Psoas muscle (tissue), 8 donors: ENCODE results near the gene CCDC12. TPM values are rescaled to one million over a fixed set of nuclear protein-coding genes. Genes with fewer than 3 reads are reported as not detected.

Source experiments
- ATAC-seq, 4 donors: fragments of 200-7000 bp; cut with Tn5 transposase; one replicate each; pipeline ENCODE4 v1.9.1; 2020; ENCODE audit warnings: moderate library complexity in 3 of 4, mild to moderate bottlenecking in 2 of 4
- DNase-seq, 2 donors: peaks; one replicate each; pipeline ENCODE4 v3.0.0-alpha.2; 2020
- H3K27ac ChIP-seq: fragments of 200-600 bp; one replicate; pipeline ENCODE4 v1.8.0; 2022
- H3K27me3 ChIP-seq, 3 donors: fragments of 200-600 bp in 1 of 3; one replicate each; pipeline versions ENCODE4 v1.6.1 to v1.8.0; 2013 to 2022; ENCODE audit warnings: low read length in 2 of 3, mild to moderate bottlenecking in 2 of 3, moderate library complexity in 1 of 3; ENCODE audit not compliant: insufficient read depth in 3 of 3
- H3K36me3 ChIP-seq, 2 donors: fragments of 200-600 bp in 1 of 2; one replicate each; pipeline versions ENCODE4 v1.6.1 to v1.8.0; 2013 to 2022; ENCODE audit warnings: low read depth in 1 of 2, mild to moderate bottlenecking in 1 of 2, moderate library complexity in 1 of 2; ENCODE audit not compliant: insufficient read depth in 1 of 2
- H3K4me1 ChIP-seq: fragments of 200-600 bp; one replicate; pipeline ENCODE4 v1.8.0; 2022
- H3K4me3 ChIP-seq: fragments of 200-600 bp; one replicate; pipeline ENCODE4 v1.8.0; 2022; ENCODE audit warnings: mild to moderate bottlenecking
- H3K9me3 ChIP-seq: fragments of 200-600 bp; one replicate; pipeline ENCODE4 v1.8.0; 2022
- CTCF ChIP-seq: fragments of 200-600 bp; IDR thresholded peaks from one replicate; pipeline ENCODE4 v1.8.0; 2022; ENCODE audit warnings: antibody characterized with exemption
- WGBS, 3 donors: extraction: QIAGEN DNeasy Blood & Tissue Kit; methylation state at CpG; one replicate each; pipeline versions ENCODE4 v1.1.6 to v1.1.7; 2013; 5-methylcytosine and 5-hydroxymethylcytosine counted together
- intact Hi-C, 2 donors: fragments of 100-400 bp; cut with DNase I; formaldehyde crosslinking; loops; one replicate each; pipeline versions ENCODE4 v1.11.0 to v1.14.2; 2022
- polyA plus RNA-seq, 3 donors: library from polyadenylated mRNA; stranded (reverse); fragments of 200-250 nt; gene quantifications; one replicate each; pipeline ENCODE4 v1.2.3, GENCODE V29; 2013
- total RNA-seq, 4 donors: library from RNA; stranded (reverse); fragmentation: NEBNext Ultra II Directional in 2 of 4; extraction: Animal tissue kit (Norgen Biotek cat#: 25700) in 2 of 4; gene quantifications; one replicate each; pipeline versions ENCODE4 v1.2.1 to v1.2.4, GENCODE V29; 2021 to 2023
- donor health status: healthy with polysubstance abuse.
- donor health status: DM: no; HTN: no; CAD: no; lungs with moderate emphysema.
- donor health status: Bipolar disorder and iron deficiency.
- donor health status: healthy.
- donor health status: DM: yes; HTN: yes; CAD: no.
- donor health status: DM: no; HTN: no; CAD: no.
- donor health status: DM: no; HTN: no; CAD: no.
- donor health status: DM: yes; HTN: yes; CAD: no.

CCDC12 gene
- total and polyA plus RNA-seq, 7 donors = 25.1 to 69.8 (median 36.4) TPM

- ATAC-seq (no peak), DNase-seq (peak in 1 of 2 donors; percentile 35)
- peaks cover 0 to 8% of the 10 kb centered on the region in 2 donors for H3K36me3 ChIP-seq
- 91 to 94% (median 94%) methylated on average over 16 of the region's 16 CpGs for WGBS, 3 donors
- H3K9me3 ChIP-seq = no peaks in the 10 kb centered on the region
- no peak for TF ChIP-seq CTCF
- intact Hi-C loops = loop anchor here in 1 of 2 donors (10.0 kb wide), 1 partner anchor 287 kb away; the partner anchor contains the start of gene TMIE
- no peak overlapping the region for H3K4me3 ChIP-seq
- H3K27ac ChIP-seq = no peak overlapping the region
- H3K4me1 ChIP-seq = no peaks in the 10 kb centered on the region
- no peaks in the 10 kb centered on the region for H3K27me3 ChIP-seq
Measured at GRCh38 chr3:46991406-46992165, 15.0 kb upstream of the CCDC12 start.

- DNase-seq (peak in 1 of 2 donors; percentile 61), ATAC-seq (no peak)
- Histone ChIP-seq H3K9me3 (no peaks in the 10 kb centered on the region), H3K4me1 (no peaks in the 10 kb centered on the region), H3K27ac (no peak overlapping the region), H3K36me3 (peaks cover 0 to 8% of the 10 kb centered on the region in 2 donors), H3K4me3 (no peak overlapping the region), H3K27me3 (no peaks in the 10 kb centered on the region)
- TF ChIP-seq CTCF = no peak
- intact Hi-C loops = loop anchor here in 1 of 2 donors (10.0 kb wide), 1 partner anchor 286 kb away; the partner anchor contains the start of gene TMIE
- WGBS, 3 donors = 74 to 87% (median 76%) methylated on average over 11 of the region's 11 CpGs
Measured at GRCh38 chr3:46990573-46991374, 14.2 kb upstream of the CCDC12 start.

GRCh38 chr3:46989146-46989810 is 12.7 kb upstream of the CCDC12 start:
- intact Hi-C loops = no loop called here
- Histone ChIP-seq H3K4me1 (no peaks in the 10 kb centered on the region), H3K36me3 (peaks cover 0 to 4% of the 10 kb centered on the region in 2 donors), H3K9me3 (no peaks in the 10 kb centered on the region), H3K27ac (no peak overlapping the region), H3K4me3 (no peak overlapping the region), H3K27me3 (no peaks in the 10 kb centered on the region)
- ATAC-seq (no peak), DNase-seq (peak in 1 of 2 donors; percentile 47)
- 86 to 91% (median 90%) methylated on average over 17 of the region's 17 CpGs for WGBS, 3 donors
- no peak for TF ChIP-seq CTCF

GRCh38 chr3:46988616-46989015 is 12.1 kb upstream of the CCDC12 start:
- Histone ChIP-seq H3K27ac (no peak overlapping the region), H3K4me3 (no peak overlapping the region), H3K36me3 (peaks cover 0 to 4% of the 10 kb centered on the region in 2 donors), H3K4me1 (no peaks in the 10 kb centered on the region), H3K9me3 (no peaks in the 10 kb centered on the region), H3K27me3 (no peaks in the 10 kb centered on the region)
- peak in 1 of 2 donors; percentile 30 for DNase-seq
- no peak for TF ChIP-seq CTCF
- no peak for ATAC-seq
- whole genome bisulfite sequencing, 3 donors = 84 to 86% (median 86%) methylated on average over 4 of the region's 4 CpGs
- intact Hi-C loops = no loop called here
